RWPE2 (cell line): ENCODE measurements around the gene HJV.

Experiments
- ATAC-seq: fragments of 200-7000 bp; cut with Tn5 transposase; 3 replicates; pipeline ENCODE4 v1.9.1; 2021; ENCODE audit warnings: low read depth
- DNase-seq: peaks from one replicate; pipeline ENCODE4 v3.0.0-alpha.2; 2020; ENCODE audit warnings: low spot score
- H3K27ac ChIP-seq: fragments of 450-650 bp; 2 replicates; pipeline ENCODE4 v1.5.1; 2017; ENCODE audit warnings: mild to moderate bottlenecking; ENCODE audit not compliant: poor library complexity, severe bottlenecking
- H3K27me3 ChIP-seq: fragments of 250-450 bp; sonication (Bioruptor Pico); 2 replicates; pipeline ENCODE4 v1.5.1; 2021; ENCODE audit warnings: mild to moderate bottlenecking, moderate library complexity; ENCODE audit not compliant: insufficient read depth, poor library complexity, severe bottlenecking
- H3K36me3 ChIP-seq: fragments of 250-450 bp; sonication (Bioruptor Pico); 2 replicates; pipeline ENCODE4 v1.5.1; 2020; ENCODE audit warnings: low read depth, mild to moderate bottlenecking, moderate library complexity
- H3K4me1 ChIP-seq: fragments of 250-450 bp; sonication (Bioruptor Pico); 2 replicates; pipeline ENCODE4 v1.5.1; 2021; ENCODE audit warnings: mild to moderate bottlenecking, moderate library complexity; ENCODE audit not compliant: insufficient read depth, poor library complexity, severe bottlenecking
- H3K4me3 ChIP-seq: fragments of 250-450 bp; sonication (Bioruptor Pico); 2 replicates; pipeline ENCODE4 v1.5.1; 2021; ENCODE audit warnings: mild to moderate bottlenecking, moderate library complexity; ENCODE audit not compliant: severe bottlenecking
- H3K9me3 ChIP-seq: fragments of 250-450 bp; sonication (Bioruptor Pico); 2 replicates; pipeline ENCODE4 v1.5.1; 2021; ENCODE audit warnings: mild to moderate bottlenecking, moderate library complexity; ENCODE audit not compliant: severe bottlenecking
- TF ChIP-seq, protein P1 (sequence below): fragments of 450-650 bp; IDR thresholded peaks from one replicate; pipeline ENCODE4 v1.5.1; 2017; ENCODE audit warnings: mild to moderate bottlenecking, moderate library complexity; ENCODE audit not compliant: poor library complexity, severe bottlenecking

HJV gene

GRCh38 chr1:145985502-145986439, 35.8 kb downstream of the HJV start:
- TF ChIP-seq, protein P1, sequence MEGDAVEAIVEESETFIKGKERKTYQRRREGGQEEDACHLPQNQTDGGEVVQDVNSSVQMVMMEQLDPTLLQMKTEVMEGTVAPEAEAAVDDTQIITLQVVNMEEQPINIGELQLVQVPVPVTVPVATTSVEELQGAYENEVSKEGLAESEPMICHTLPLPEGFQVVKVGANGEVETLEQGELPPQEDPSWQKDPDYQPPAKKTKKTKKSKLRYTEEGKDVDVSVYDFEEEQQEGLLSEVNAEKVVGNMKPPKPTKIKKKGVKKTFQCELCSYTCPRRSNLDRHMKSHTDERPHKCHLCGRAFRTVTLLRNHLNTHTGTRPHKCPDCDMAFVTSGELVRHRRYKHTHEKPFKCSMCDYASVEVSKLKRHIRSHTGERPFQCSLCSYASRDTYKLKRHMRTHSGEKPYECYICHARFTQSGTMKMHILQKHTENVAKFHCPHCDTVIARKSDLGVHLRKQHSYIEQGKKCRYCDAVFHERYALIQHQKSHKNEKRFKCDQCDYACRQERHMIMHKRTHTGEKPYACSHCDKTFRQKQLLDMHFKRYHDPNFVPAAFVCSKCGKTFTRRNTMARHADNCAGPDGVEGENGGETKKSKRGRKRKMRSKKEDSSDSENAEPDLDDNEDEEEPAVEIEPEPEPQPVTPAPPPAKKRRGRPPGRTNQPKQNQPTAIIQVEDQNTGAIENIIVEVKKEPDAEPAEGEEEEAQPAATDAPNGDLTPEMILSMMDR: no peak
- H3K9me3 ChIP-seq: no peaks in the 10 kb centered on the region
- no peaks in the 10 kb centered on the region for H3K36me3 ChIP-seq
- H3K4me3 ChIP-seq: no peak overlapping the region
- H3K4me1 ChIP-seq: peaks cover 14% of the 10 kb centered on the region
- H3K27ac ChIP-seq: peak overlapping the region; percentile 56
- no peak for DNase-seq
- peak; percentile 48 for ATAC-seq
- no peaks in the 10 kb centered on the region for H3K27me3 ChIP-seq

- peak overlapping the region; percentile 56 for H3K27ac ChIP-seq
- no peaks in the 10 kb centered on the region for H3K27me3 ChIP-seq
- H3K4me3 ChIP-seq: no peak overlapping the region
- H3K4me1 ChIP-seq: peaks cover 14% of the 10 kb centered on the region
- ATAC-seq (no peak; the same call in 1 of the 3 replicates), DNase-seq (no peak)
- no peaks in the 10 kb centered on the region for H3K9me3 ChIP-seq
- H3K36me3 ChIP-seq: no peaks in the 10 kb centered on the region
- TF ChIP-seq, protein P1: no peak
Observed at GRCh38 chr1:145985129-145985501, 36.4 kb downstream of the HJV start.

GRCh38 chr1:145983960-145984830, 37.3 kb downstream of the HJV start:
- Histone ChIP-seq H3K4me3 (no peak overlapping the region), H3K27me3 (no peaks in the 10 kb centered on the region), H3K4me1 (peaks cover 21% of the 10 kb centered on the region), H3K36me3 (no peaks in the 10 kb centered on the region), H3K27ac (peak overlapping the region; percentile 56), H3K9me3 (no peaks in the 10 kb centered on the region)
- no peak for ATAC-seq
- DNase-seq: no peak
- TF ChIP-seq, protein P1: no peak

- TF ChIP-seq, protein P1: no peak
- Histone ChIP-seq H3K36me3 (no peaks in the 10 kb centered on the region; the same call in 1 of the 2 replicates), H3K4me3 (no peak overlapping the region), H3K9me3 (no peaks in the 10 kb centered on the region), H3K4me1 (peaks cover 31% of the 10 kb centered on the region), H3K27ac (no peak overlapping the region), H3K27me3 (no peaks in the 10 kb centered on the region)
- ATAC-seq (no peak), DNase-seq (no peak)
Observed at GRCh38 chr1:145983206-145983675, 38.3 kb downstream of the HJV start.
